IPS-11a (cell line): ENCODE measurements around the gene DNM3.

Source experiments
- H3K4me3 ChIP-seq: one replicate; pipeline ENCODE4 v1.5.1; 2013; ENCODE audit warnings: low read depth, low read length, control low read depth

Gene DNM3

GRCh38 chr1:172382406-172382805 is 541.1 kb downstream of the DNM3 start:
- H3K4me3 ChIP-seq = no peak overlapping the region

GRCh38 chr1:172382990-172383389 is 541.7 kb downstream of the DNM3 start:
- H3K4me3 ChIP-seq = no peak overlapping the region

GRCh38 chr1:172383536-172383935 is 542.2 kb downstream of the DNM3 start:
- H3K4me3 ChIP-seq = no peak overlapping the region

- no peak overlapping the region for H3K4me3 ChIP-seq
These were observed 543.4 kb downstream of the DNM3 start for GRCh38 chr1:172384656-172385055.

GRCh38 chr1:172386046-172386445 is 544.7 kb downstream of the DNM3 start:
- H3K4me3 ChIP-seq = no peak overlapping the region

GRCh38 chr1:172388490-172388889 is 547.2 kb downstream of the DNM3 start:
- no peak overlapping the region for H3K4me3 ChIP-seq

GRCh38 chr1:172390301-172390682 is 549.0 kb downstream of the DNM3 start:
- H3K4me3 ChIP-seq = no peak overlapping the region

- no peak overlapping the region for H3K4me3 ChIP-seq
These were observed 549.6 kb downstream of the DNM3 start for GRCh38 chr1:172390683-172391551.

GRCh38 chr1:172391976-172392375 is 550.7 kb downstream of the DNM3 start:
- H3K4me3 ChIP-seq = no peak overlapping the region

- H3K4me3 ChIP-seq = no peak overlapping the region
These were observed 552.1 kb downstream of the DNM3 start for GRCh38 chr1:172393354-172393753.

- H3K4me3 ChIP-seq = no peak overlapping the region
These were observed 552.9 kb downstream of the DNM3 start for GRCh38 chr1:172394141-172394751.

- H3K4me3 ChIP-seq = no peak overlapping the region
These were observed 553.5 kb downstream of the DNM3 start for GRCh38 chr1:172394811-172395210.

GRCh38 chr1:172395576-172395975 is 554.3 kb downstream of the DNM3 start:
- no peak overlapping the region for H3K4me3 ChIP-seq

- H3K4me3 ChIP-seq = no peak overlapping the region
These were observed 555.9 kb downstream of the DNM3 start for GRCh38 chr1:172397221-172397620.

GRCh38 chr1:172397633-172398032 is 556.3 kb downstream of the DNM3 start:
- no peak overlapping the region for H3K4me3 ChIP-seq

- no peak overlapping the region for H3K4me3 ChIP-seq
These were observed 556.9 kb downstream of the DNM3 start for GRCh38 chr1:172398193-172398592.

GRCh38 chr1:172398970-172399755 is 557.9 kb downstream of the DNM3 start:
- H3K4me3 ChIP-seq = no peak overlapping the region

- H3K4me3 ChIP-seq = no peak overlapping the region
These were observed 558.7 kb downstream of the DNM3 start for GRCh38 chr1:172399756-172400721.

GRCh38 chr1:172400722-172401105 is 559.4 kb downstream of the DNM3 start:
- no peak overlapping the region for H3K4me3 ChIP-seq

GRCh38 chr1:172401477-172401876 is 560.2 kb downstream of the DNM3 start:
- no peak overlapping the region for H3K4me3 ChIP-seq

- H3K4me3 ChIP-seq = no peak overlapping the region
These were observed 560.6 kb downstream of the DNM3 start for GRCh38 chr1:172401892-172402291.
